ENCODE results near the gene DMRTC2. TPM values are rescaled to one million over a fixed set of nuclear protein-coding genes. Genes with fewer than 3 reads are reported as not detected.

The DMRTC2 gene
- total and polyA plus RNA-seq, 2 of the 8 experiments (the other 6 are each of a cell fraction or from before 2014, with no cell fraction given) = not detected

GRCh38 chr19:41804336-41804735, 40.5 kb upstream of the DMRTC2 start:
- Histone ChIP-seq H2BK15ac (ENCODE audit: low read length) (no peak overlapping the region), H3K14ac (ENCODE audit: insufficient read length) (no peak overlapping the region), H3K18ac (ENCODE audit: extremely low read depth, low read length) (no peak overlapping the region), H2BK20ac (ENCODE audit: low read length) (no peak overlapping the region), H3K4me2 (ENCODE audit: insufficient read depth in 1 of 2, low read depth in 2 of 2, low read length in 2 of 2) (no peak overlapping the region), H4K91ac (replicated peaks; ENCODE audit: insufficient read length, low read length) (no peak overlapping the region), H3K4me1 (replicated peaks in 1 of 4; ENCODE audit: control insufficient read depth in 3 of 4, insufficient read depth in 4 of 4, low read length in 3 of 4) (no peaks in the 10 kb centered on the region), H2BK12ac (ENCODE audit: low read depth, low read length) (no peak overlapping the region), H3K79me2 (ENCODE audit: control insufficient read depth in 1 of 2, insufficient read depth in 2 of 2, low read length in 2 of 2) (no peaks in the 10 kb centered on the region), H3K9me3 (ENCODE audit: insufficient read depth in 2 of 2, low read depth in 1 of 2, low read length in 1 of 2) (peaks cover 62 to 68% of the 10 kb centered on the region in 2 experiments), H4K8ac (ENCODE audit: extremely low read depth, insufficient read depth, low read length) (no peak overlapping the region), H2AFZ (ENCODE audit: low read length) (no peak overlapping the region), H3K4me3 (ENCODE audit: extremely low read depth in 1 of 4, insufficient read depth in 2 of 4, low read depth in 3 of 4, low read length in 4 of 4) (no peak overlapping the region), H4K20me1 (replicated peaks in 1 of 2; ENCODE audit: control insufficient read depth in 1 of 2, insufficient read depth in 2 of 2, low read length in 2 of 2) (no peaks in the 10 kb centered on the region), H3K23ac (ENCODE audit: insufficient read length) (no peak overlapping the region), H2AK5ac (ENCODE audit: low read depth, low read length) (no peak overlapping the region), H3K27me3 (replicated peaks in 1 of 4; ENCODE audit: control insufficient read depth in 3 of 4, extremely low read depth in 1 of 4, insufficient read depth in 3 of 4, low read length in 3 of 4) (no peaks in the 10 kb centered on the region), H2BK120ac (replicated peaks; ENCODE audit: low read depth, low read length) (no peak overlapping the region), H2BK5ac (ENCODE audit: low read depth, low read length) (no peak overlapping the region), H3K36me3 (ENCODE audit: control insufficient read depth in 2 of 4, insufficient read depth in 4 of 4, low read length in 3 of 4) (no peaks in the 10 kb centered on the region), H3K79me1 (ENCODE audit: low read depth, low read length) (no peaks in the 10 kb centered on the region), H3K27ac (ENCODE audit: low read depth, low read length) (no peak overlapping the region), H3K4ac (replicated peaks; ENCODE audit: insufficient read length, low read depth, low read length) (no peak overlapping the region), H4K5ac (ENCODE audit: insufficient read length, low read depth, low read length) (no peak overlapping the region), H3K9ac (replicated peaks in 1 of 4; ENCODE audit: extremely low read depth in 1 of 4, low read depth in 3 of 4, low read length in 3 of 4) (no peak overlapping the region), H3K56ac (replicated peaks; ENCODE audit: insufficient read length, low read depth, low read length) (no peak overlapping the region), H3K23me2 (ENCODE audit: low read depth, low read length) (no peaks in the 10 kb centered on the region)
- 82% methylated on average over 3 of the region's 3 CpGs; no CpG with 5 or more reads in 1 of the 2 experiments for WGBS, 2 experiments (ENCODE audit: extremely low coverage in 1 of 2, insufficient coverage in 1 of 2, insufficient read length in 1 of 2, insufficient replicate concordance in 2 of 2, low coverage in 1 of 2, low lambda C conversion rate in 2 of 2, missing lambda C conversion rate in 1 of 2)
- DNase-seq (ENCODE audit: low read depth in 1 of 2, low spot score in 2 of 2) = no peak
- ChIA-PET POLR2A (ENCODE audit: partially characterized antibody) (no interaction called here), CTCF (ENCODE audit: partially characterized antibody) (no interaction called here)
- no peak for FAIRE-seq
- TF ChIP-seq ATF3 (IDR thresholded peaks at IDR 0.05; ENCODE audit: insufficient read depth, low read depth, low read length) (no peak), NANOG (IDR thresholded peaks at IDR 0.05; ENCODE audit: insufficient read depth, low read depth, low read length, poor library complexity, severe bottlenecking) (no peak), BCL11A (IDR thresholded peaks at IDR 0.05; ENCODE audit: low read depth in 2 of 2, low read length in 2 of 2) (no peak), CREB1 (IDR thresholded peaks at IDR 0.05) (no peak), EGR1 (IDR thresholded peaks at IDR 0.05; ENCODE audit: borderline replicate concordance, low read depth, low read length) (no peak)
